Measurements from ENCODE around the gene GP5.

Gene GP5, protein sequence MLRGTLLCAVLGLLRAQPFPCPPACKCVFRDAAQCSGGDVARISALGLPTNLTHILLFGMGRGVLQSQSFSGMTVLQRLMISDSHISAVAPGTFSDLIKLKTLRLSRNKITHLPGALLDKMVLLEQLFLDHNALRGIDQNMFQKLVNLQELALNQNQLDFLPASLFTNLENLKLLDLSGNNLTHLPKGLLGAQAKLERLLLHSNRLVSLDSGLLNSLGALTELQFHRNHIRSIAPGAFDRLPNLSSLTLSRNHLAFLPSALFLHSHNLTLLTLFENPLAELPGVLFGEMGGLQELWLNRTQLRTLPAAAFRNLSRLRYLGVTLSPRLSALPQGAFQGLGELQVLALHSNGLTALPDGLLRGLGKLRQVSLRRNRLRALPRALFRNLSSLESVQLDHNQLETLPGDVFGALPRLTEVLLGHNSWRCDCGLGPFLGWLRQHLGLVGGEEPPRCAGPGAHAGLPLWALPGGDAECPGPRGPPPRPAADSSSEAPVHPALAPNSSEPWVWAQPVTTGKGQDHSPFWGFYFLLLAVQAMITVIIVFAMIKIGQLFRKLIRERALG
- total RNA-seq = 1.9 to 3.5 reads per million in 2 donors

GRCh38 chr3:194399166-194399565 lies at the start of gene GP5:
Gene GP5 (minus strand): TSS chr3:194399266. CDS start chr3:194398282, 984 bp downstream.
- no peak for DNase-seq

- no peak for DNase-seq
Measured at GRCh38 chr3:194447657-194448056, 48.6 kb upstream of the GP5 start.

GRCh38 chr3:194447161-194447560 lies 48.1 kb upstream of the GP5 start:
- DNase-seq = no peak

GRCh38 chr3:194446754-194447153 lies 47.7 kb upstream of the GP5 start:
- no peak for DNase-seq

GRCh38 chr3:194446172-194446571 lies 47.1 kb upstream of the GP5 start:
- no peak for DNase-seq

- no peak for DNase-seq
Measured at GRCh38 chr3:194443901-194444300, 44.8 kb upstream of the GP5 start.

DNA sequence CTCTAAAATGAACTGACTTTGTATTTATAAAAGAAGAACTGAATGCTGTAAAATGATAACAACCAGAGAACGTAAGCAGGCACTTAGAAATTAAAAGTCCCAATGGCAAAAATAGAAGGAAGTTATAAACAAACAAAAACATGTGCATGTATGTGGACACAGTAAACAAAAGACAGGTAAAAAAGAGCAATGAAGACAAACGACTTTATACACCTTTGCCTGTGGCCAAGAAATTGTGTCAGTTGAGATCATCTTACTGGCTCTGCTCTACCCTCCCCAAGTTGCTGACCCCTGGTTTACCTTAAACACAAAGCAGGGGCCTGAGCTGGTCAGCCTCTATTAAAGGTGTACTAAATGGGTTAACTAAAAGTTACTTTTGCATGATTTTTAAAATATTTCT lies 41.7 kb upstream of the GP5 start:
- no peak for DNase-seq

DNA sequence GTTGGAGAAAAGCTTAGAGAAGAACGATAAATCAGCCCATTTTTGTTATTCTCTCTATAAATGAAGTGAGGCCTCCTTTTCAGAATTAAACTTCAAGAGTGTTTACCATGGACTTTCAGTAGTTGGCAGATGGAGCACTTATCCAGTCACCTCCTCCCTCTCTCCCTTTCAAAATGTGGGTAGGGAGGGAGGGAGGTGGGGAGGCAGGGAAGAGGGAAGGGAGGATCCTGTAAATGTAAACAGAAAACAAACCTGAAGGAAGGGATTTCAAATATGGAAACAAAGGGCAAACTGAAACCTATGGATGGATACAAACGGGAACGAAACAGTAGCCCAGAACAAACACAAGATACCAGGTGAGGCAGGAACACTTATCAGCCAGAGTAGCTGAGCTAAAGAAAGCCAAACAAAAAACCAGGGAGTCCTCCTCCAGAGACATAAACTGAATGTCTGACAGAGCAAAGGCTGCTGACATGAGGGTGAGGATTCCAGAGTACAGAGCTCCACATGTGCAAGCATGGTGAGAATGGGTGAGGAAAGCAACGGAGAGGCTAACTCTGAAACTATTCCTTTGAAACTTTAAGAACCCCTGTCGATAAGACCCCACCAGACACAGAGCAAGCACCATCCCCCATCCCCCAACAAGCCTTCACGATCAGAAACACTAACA lies 41.0 kb upstream of the GP5 start:
- DNase-seq = no peak

DNA sequence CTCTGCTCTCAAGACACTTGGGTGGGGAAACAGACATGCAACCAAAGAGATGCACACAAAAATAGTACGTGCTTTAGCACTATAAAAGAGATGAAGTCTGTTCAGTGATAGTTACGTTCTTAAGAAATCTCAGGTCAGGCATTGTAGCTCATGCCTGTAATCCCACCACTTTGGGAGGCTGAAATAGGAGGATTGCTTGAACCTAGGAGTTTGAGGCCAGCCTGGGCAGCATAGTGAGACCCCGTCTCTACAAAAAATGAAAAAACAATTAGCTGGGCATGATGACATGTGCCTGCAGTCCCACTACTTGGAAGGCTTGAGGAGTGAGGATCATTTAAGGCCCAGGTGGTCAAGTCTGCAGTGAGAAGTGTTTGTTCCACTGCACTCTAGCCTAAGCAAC lies 35.4 kb upstream of the GP5 start:
- DNase-seq = no peak

DNA sequence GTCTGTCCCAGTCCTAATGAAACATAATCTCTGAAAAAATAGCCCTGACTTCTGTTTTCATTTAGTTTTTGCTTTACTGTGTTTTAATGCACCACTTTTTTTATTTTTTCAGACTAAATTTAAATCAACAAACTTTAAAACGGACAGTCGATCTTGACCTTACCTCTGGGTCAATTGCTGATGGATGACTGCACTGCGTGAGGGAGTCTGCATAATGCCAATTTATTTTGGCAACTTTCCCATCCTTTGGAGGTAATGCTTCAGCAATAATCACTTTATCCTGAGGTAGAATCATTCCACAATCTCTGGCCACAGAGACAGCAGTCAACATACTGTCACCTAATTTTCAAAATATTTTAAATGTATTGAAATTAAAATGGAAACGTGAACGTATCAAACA lies 32.5 kb upstream of the GP5 start:
- no peak for DNase-seq

DNA sequence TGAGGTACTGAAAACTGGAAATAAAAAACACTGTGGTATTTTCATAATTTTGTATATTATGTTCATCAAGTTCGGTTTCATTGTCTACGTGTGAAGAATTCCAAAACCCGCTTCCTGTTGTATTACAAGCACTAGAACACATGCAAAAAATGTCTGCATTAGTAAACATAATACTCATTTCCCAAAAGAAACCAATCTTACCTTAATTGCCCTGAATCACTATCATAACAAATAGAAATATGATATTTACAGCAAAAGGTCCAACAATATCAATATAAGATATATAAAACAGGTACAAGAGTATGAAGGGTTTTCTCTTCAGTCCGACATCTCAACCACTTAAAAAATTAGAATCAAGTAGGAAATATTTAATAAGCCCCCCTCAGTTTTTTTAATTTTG lies 26.3 kb upstream of the GP5 start:
- DNase-seq = no peak

- DNase-seq = no peak
Measured at GRCh38 chr3:194424953-194425352, 25.9 kb upstream of the GP5 start.

- DNase-seq = no peak
Measured at GRCh38 chr3:194424373-194424772, 25.3 kb upstream of the GP5 start.

DNA sequence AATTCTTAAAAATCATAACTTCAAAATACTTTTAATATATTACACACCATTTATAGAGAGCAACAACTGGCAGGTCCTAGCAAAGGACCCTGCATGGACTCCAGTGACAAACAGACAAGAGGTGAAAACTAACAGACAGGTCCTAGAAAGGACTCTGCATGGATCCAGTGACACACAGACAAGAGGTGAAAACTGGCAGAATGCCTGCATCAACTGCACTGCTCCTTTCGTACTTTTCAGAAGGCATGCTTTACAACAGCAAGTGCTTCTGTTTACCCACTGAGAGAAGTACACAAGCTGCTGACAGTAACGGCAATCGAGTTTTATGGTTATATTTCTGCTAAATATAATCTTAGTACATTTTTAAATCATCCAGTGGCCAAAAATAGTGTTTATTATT lies 24.3 kb upstream of the GP5 start:
- DNase-seq = no peak

- no peak for DNase-seq
Measured at GRCh38 chr3:194422188-194422587, 23.1 kb upstream of the GP5 start.

- DNase-seq = no peak
Measured at GRCh38 chr3:194418671-194419070, 19.6 kb upstream of the GP5 start.

DNA sequence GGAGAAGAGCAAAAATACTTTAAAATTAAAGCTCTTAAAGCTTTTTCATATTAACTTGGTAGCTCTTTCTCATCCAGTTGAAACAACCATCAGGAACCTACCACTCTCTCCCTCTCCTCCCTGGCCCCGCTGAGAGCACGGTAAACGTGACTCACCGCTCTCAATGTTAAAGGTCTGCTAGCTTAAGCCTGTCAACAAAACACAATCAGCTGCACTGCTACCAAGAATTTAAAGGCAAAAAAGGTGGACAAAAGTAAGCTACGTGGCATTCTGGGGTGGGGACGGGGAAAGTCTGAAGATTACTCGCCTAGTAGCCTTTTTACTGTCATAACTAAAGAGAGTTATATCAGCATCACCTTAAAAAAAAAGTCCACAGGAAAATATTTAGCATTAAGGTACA lies 8.4 kb upstream of the GP5 start:
- no peak for DNase-seq

- DNase-seq = no peak
Measured at GRCh38 chr3:194405766-194406165, 6.7 kb upstream of the GP5 start.

DNA sequence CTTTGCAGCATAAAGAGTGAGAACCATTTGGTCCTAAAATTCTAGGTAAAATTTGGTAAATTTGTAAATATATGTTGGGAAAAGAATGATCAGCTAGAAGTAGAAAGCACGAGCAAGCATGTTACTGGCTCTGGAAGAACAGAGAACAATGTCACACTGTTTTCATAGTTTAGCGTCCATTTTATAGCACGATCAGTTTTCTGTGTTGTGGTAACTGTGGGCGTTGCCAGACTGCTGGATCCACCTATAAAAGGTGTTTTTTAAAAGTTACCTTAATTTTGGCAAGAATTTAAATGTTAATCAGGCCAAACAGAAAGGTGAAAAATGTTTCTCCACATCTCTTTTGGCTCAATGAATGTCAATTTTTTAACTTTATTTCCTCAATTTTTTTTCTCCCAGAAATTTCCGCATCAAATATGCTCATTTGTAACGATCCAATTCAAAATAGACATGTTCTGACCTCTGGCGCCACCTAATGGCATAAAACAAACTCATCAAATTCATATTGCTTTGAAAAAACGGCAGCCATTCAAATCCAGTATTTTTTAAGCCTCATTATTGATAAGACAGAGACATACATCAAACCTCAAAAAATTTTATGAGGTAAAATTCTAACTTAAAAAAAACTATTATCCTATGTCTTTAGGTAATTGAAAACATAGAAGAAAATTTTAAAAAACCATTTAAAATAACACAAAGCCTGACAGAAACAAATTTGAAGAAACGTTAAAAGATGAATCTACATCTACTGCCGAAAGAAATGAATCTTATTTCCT lies 5.5 kb upstream of the GP5 start:
- peak; percentile 15 for DNase-seq

DNA sequence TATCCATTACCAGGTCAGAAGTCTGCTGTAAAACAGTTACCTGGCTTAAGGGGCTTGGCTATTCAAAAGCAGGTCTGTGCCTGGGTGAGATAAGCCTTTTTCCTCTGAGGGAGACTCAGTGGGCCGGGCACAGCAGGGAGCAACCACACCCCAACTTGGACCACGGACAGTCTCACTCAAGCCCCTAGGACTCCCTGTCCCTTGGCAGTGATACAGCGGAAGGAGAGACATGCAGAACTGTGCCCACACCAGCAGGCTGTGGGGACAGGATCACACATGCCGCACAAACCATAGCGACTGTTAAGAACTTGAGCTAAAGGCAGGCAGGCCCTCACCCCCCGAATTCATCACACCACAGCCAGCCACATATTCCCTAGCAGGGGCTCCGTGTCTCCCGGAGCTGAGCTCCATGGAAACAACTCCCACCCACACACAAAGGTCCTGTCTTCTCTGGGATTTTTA lies 2.8 kb upstream of the GP5 start:
- no peak for DNase-seq

DNA sequence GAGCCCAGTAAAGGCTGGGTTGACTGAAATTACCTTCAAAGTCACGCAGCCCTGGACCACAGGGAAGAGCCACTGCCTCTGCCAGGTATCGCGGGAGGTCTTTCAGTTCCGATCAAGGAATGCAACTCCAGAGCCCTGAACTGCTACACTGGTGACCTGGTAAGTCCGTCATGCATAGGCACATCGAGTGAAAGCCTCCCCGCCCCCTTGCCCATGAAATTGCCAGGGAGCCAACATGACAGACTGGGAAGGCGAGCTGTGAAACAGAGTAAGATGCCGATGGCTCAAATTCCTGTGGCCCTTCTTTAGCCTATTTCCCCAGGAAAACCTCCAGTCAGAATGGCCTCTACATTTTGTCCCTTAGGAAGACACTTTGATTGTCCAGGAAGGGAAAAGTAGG lies 2.3 kb upstream of the GP5 start:
- no peak for DNase-seq

DNA sequence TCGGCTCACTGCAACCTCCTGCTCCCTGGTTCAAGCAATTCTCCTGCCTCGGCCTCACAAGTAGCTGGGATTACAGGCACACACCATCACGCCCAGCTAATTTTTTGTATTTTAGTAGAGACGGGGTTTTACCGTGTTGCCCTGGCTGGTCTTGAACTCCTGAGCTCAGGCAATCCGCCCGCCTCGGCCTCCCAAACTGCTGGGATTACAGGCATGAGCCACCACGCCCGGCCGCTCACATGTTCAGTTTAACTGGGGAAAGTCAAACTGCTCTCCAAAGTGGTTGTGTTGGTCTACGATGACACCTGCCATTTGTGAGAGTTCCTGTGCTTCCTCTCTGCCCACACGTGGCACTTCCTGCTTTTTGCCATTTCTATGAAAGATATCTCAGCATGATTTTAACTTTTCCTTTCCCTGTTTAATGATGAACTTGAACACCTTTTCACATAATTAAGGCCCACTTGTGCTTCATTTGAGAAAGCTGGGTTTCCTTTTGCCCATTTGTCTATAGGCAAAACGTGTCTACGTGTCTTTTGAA lies 877 bp upstream of the GP5 start:
- no peak for DNase-seq

- no peak for DNase-seq
Measured at GRCh38 chr3:194397757-194398312, 1.2 kb downstream of the GP5 start.
